Sigmoid colon (tissue), 4 donors: ENCODE data around the gene GID4.

Source experiments
- CTCF ChIP-seq, 4 experiments: fragments of 450-650 bp in 3 of 4; fragments of 200-600 bp in 1 of 4; IDR thresholded peaks; one replicate each; pipeline ENCODE4 v1.5.1; 2016 to 2019; ENCODE audit warnings: antibody characterized with exemption in 4 of 4, mild to moderate bottlenecking in 3 of 4, moderate library complexity in 2 of 4
- EP300 ChIP-seq, 4 donors: sonication (generic); formaldehyde crosslinking; IDR thresholded peaks; one replicate each; pipeline ENCODE4 v1.6.1; 2017; ENCODE audit warnings: antibody characterized with exemption in 4 of 4

DNA sequence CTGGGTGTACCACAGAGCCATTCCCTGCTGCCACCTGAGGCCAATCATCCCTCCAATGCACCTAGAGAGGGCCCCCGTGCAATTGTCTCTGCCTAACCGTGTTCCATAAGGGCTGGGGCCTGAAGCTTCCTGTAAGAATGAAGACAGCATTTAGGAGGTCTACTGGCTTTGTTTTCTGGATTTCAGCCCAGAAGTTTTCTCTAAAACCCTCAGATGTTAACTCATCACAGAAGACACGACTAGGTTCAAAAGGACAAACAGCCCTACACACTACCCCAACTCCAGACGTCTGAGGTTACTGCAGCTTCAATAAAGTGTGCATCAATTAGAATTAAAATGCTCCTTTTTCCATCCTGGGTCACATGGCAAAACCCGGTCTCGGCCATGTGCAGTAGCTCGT, 37.7 kb downstream of the GID4 start:
- TF ChIP-seq CTCF (IDR thresholded peaks at IDR 0.05), result no peak
- no peak for TF ChIP-seq EP300 (IDR thresholded peaks at IDR 0.05)
